NCI-H1092 (cell line): Measurements from ENCODE around the gene LARGE1.
"Not testable (repeated sequence)": the region's sequence is repeated elsewhere in the genome, so short reads cannot be mapped to it uniquely, and the experiment has no call there.

ENCODE experiments used
- DNase-seq: peaks from one replicate; lab custom pipeline; 2025; lab: John Stamatoyannopoulos, UW

Gene LARGE1

DNA sequence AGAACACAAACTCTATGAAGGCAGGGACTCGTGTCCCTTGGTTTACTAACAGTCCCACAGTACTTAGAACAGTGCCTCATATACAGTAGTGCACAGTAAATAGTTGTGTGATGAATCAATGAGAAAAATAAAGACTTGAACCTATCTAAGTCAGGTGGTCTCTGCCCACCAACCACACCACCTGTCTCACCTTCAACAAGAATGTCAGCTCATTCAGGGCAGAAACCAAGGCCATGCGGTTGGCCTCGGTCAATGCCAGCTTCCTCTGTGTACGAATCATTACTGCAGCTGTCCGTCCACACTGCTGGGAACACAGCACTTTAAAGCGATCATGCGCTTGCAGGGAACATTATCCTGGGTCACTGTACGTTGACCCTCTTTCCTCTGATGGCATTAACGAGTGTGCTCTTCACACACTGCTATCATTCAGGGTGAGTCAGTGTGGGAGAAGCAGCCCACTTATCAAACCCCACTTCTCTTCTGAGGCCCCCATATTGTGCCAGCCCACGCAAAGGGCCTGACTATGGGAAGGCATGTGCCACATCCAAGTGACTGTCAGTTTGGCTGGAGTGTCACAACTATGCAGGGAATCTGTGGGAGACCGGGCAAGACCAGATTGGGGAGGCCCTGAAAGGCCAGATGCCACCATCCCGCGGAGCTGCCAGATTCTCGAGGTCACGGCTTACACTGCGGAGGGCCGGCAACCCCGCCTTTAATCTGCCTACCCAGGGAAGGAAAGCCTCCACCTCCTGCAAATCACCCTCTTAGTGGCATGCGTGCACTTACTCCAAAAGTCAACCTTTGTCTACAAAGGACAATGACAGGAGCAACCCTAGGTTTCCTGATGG, 36.1 kb downstream of the LARGE1 start:
- DNase-seq: no peak

DNA sequence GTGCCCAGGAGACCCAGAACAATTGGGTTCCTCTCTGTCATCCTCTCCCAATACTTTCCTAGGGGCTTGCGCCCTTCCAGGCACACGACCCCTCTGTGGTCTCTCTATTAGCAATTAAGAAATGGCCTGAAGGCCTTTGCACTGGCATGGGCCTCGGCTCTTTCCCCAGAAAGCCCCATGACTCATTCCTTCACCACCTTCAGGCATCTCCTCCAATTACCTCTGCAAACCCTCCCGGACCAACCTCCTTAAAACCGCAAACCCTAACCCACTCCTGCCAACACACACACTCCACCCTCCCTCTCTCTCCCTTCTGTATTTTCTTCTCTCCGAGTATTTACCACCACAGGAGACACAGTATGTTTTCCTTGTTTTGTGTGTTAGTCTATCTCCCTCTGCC, 36.7 kb downstream of the LARGE1 start:
- no peak for DNase-seq

DNA sequence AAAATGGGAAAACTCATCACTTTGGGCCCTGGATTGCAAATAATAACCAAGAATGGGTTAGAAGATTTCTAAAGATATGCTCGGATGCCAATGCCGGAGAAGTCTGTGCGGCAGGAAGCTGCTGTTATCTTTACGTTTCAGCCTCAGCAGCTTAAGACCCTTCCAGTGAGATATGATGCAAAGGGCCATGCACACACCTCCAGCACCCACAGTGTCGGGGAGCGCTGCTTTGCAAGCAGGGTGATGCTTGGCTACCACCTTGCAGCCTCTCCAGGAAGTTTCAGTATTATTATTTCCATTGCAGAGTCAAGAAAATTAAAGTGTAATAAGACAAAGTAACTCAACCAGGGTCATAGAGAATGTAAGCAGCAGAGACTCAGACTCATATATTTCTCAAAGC, 37.3 kb downstream of the LARGE1 start:
- DNase-seq: no peak

DNA sequence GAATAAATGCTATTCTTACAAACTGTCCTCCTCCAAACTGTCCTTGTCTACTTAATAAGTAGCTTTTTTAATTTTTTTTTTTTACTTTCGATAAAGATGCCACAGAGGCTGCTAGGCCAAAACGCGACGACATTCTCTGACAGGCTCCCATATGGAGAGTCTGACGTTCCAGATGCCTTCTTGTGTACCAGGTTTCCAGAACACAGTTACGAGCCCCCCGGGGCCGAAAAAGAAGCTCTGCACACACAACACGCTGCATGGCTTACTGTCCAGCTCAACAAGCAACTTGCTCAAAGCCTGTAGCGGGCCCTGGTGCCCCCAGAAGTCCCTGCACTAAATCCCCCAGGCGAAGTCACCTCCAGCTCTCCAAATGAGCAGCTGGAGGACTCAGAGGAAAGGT, 39.3 kb downstream of the LARGE1 start:
- DNase-seq: no peak

DNA sequence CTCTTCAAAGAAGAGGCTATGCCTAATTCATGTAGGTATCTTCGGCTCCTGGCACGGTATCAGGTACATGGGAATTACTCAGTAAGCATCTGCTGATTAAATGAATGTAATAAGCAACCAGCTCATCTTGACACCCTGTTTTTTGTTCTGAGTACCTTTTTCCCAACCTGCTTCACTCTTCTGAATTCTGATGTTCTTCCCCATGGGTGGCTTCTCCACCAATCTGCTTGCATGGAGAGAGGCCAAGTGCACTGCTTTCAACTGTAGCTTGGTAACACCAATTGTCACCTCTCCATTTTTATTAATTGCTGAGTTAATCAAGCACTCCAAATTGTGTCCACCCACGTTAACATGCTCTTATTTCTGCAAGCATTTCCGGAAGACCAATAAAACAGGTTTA, 40.5 kb downstream of the LARGE1 start:
- DNase-seq: no peak

- no peak for DNase-seq
Measured at GRCh38 chr22:33875316-33875715, 45.0 kb downstream of the LARGE1 start.

DNA sequence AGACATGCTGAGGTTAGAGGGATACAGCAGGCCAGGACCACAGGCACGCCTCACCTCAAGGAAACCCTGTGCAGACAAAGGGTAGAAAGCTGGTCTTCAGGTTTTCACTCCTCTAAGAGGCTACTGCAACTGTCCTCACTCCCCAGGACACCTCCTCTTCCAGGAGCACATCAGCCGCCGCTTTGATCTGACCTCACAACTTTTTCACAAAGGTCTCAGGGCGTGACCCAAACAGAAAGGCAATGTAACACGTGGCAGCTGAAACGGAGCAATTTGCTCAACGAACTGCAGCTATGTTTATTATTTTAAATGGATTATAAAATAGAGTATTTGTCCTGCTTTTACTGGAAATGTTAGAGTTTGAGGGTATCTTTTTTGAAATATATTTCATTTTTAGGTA, 46.1 kb downstream of the LARGE1 start:
- no peak for DNase-seq

DNA sequence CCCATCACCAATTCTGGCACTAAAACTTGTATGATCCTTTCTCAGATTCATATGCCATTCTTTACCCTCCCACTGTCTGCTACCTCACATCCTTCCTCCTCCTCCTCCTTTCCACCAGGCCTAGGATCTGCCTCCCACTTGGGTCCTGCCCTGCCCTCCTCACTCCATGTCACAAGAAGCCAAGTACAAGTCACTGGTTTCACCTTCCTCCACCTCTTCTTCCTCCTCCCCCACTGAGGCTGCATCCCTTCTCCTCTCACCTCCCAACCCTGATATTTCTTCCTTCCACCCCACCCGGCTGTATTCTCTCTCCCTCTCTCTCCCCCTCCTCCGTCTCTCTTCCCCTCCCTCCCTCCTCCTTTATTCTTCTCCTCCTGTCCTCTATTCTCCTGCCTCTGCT, 46.6 kb downstream of the LARGE1 start:
- DNase-seq: no peak

DNA sequence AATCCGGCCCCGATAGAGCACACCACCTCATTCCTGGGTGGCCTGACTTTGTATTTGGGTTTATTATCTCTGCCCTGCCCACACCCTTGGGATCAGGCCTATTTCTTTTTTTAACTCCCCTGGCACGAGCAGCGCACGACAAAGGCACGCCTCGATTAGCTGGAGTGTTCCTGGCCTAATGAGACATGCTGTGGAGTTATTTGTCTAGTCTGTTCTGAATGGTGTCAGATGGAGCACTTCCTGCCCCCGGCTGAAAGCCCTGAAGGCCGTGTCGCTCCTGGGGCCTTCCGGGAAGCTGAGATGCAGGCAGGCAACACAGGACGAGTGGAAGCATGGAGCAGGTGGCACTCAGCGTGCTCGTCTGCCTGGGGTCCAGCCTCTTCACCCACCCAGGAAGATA, 47.1 kb downstream of the LARGE1 start:
- DNase-seq: no peak

DNA sequence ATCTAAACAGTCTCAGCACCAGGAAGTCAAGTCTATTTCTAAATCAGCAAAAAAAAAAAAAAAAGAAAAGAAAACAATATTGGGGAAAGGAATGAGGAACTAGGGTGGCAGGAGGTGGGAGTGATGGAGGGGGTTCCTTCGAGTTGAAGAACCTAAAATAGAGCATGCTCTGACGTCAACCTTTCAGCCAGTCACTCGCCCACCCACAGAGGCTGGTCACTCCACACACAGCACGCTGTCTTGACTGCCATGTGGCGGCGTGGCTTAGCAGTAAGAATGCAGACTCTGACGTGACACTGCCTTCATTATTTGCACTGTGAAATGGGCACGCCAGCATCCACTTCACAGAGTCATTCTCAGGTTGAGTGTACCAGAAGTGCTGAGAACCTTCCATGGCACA, 48.3 kb downstream of the LARGE1 start:
- DNase-seq: no peak

- no peak for DNase-seq
Measured at GRCh38 chr22:33869946-33870345, 50.3 kb downstream of the LARGE1 start.

- DNase-seq: no peak
Measured at GRCh38 chr22:33867971-33868370, 52.3 kb downstream of the LARGE1 start.

GRCh38 chr22:33867118-33867866, 53.0 kb downstream of the LARGE1 start:
- no peak for DNase-seq

DNA sequence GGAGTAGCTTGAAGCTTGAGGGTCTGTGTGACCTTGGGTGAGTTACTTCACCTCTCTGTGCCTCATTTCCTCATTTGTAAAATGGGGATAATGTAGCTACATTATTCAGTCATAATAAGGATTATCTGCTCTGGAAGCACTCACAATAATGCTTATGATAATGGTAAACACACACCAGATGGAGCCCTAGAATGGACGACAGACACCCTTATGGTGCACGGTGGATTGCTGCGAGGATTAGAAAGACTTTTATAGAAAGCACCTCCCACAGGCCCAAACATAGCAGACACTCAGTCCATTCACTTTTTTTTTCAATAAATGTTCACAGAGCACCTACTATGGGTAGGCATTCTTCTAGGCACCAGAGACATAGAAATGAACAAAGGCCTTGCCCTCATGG, 53.8 kb downstream of the LARGE1 start:
- no peak for DNase-seq

GRCh38 chr22:33865996-33866395, 54.3 kb downstream of the LARGE1 start:
- DNase-seq: no peak

GRCh38 chr22:33865248-33865647, 55.0 kb downstream of the LARGE1 start:
- DNase-seq: no peak

GRCh38 chr22:33864723-33865130, 55.5 kb downstream of the LARGE1 start:
- DNase-seq: no peak

GRCh38 chr22:33861216-33861875, 58.9 kb downstream of the LARGE1 start:
- no peak for DNase-seq

GRCh38 chr22:33860386-33860785, 59.9 kb downstream of the LARGE1 start:
- no peak for DNase-seq

- no peak for DNase-seq
Measured at GRCh38 chr22:33859311-33859710, 61.0 kb downstream of the LARGE1 start.

GRCh38 chr22:33858653-33859052, 61.6 kb downstream of the LARGE1 start:
- DNase-seq: not testable (repeated sequence)

- DNase-seq: not testable (repeated sequence)
Measured at GRCh38 chr22:33857767-33858166, 62.5 kb downstream of the LARGE1 start.

- DNase-seq: no peak
Measured at GRCh38 chr22:33854724-33855123, 65.6 kb downstream of the LARGE1 start.
